ENCODE results near the gene NR2C2AP.
A peak's percentile ranks its signal among the peaks of the same experiment; 100 is the strongest.

Gene NR2C2AP

DNA sequence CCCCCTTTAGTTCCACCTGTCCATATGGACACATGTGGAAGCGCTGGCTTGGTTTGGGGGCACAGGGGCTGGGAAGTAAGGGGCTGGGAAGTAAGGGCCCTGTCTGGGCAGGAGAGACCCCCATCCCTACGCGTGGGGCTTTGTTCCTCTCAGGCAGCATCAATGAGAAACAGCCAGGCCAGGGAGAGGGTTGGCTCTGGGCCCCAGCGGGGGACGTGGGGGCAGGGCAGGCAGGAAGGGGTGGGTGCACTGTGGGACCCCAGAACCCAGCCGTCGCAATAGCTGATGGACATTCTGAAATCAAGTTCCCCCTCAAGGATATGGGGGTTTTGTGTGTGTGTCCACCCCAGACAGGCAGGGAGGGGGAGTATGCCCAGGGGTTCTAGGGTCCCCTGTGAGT, 9.7 kb upstream of the NR2C2AP start:
- Mint-ChIP-seq H3K36me3 (ENCODE audit: low read depth) (no peaks in the 10 kb centered on the region), H3K27me3 (ENCODE audit: low read depth) (peaks cover 89% of the 10 kb centered on the region), H3K9me3 (no peaks in the 10 kb centered on the region), H3K4me1 (no peaks in the 10 kb centered on the region), H3K4me3 (no peak overlapping the region), H3K27ac (no peak overlapping the region)
- TF ChIP-seq, protein P1, sequence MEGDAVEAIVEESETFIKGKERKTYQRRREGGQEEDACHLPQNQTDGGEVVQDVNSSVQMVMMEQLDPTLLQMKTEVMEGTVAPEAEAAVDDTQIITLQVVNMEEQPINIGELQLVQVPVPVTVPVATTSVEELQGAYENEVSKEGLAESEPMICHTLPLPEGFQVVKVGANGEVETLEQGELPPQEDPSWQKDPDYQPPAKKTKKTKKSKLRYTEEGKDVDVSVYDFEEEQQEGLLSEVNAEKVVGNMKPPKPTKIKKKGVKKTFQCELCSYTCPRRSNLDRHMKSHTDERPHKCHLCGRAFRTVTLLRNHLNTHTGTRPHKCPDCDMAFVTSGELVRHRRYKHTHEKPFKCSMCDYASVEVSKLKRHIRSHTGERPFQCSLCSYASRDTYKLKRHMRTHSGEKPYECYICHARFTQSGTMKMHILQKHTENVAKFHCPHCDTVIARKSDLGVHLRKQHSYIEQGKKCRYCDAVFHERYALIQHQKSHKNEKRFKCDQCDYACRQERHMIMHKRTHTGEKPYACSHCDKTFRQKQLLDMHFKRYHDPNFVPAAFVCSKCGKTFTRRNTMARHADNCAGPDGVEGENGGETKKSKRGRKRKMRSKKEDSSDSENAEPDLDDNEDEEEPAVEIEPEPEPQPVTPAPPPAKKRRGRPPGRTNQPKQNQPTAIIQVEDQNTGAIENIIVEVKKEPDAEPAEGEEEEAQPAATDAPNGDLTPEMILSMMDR (IDR thresholded peaks at IDR 0.05; ENCODE audit: unreplicated experiment in 3 of 3), result no peak

- Mint-ChIP-seq H3K4me3 (peak within 1 kb of the TSS in 1 of 3 experiments; percentile 31), H3K9me3 (no peaks in the 10 kb centered on the region), H3K27me3 (ENCODE audit: low read depth) (peaks cover 90% of the 10 kb centered on the region), H3K27ac (no peak within 1 kb of the TSS), H3K4me1 (no peaks in the 10 kb centered on the region), H3K36me3 (ENCODE audit: low read depth) (no peaks in the 10 kb centered on the region)
- TF ChIP-seq, protein P1 (IDR thresholded peaks at IDR 0.05; ENCODE audit: unreplicated experiment in 3 of 3), result no peak
Observed at GRCh38 chr19:19211499-19212420, 8.5 kb upstream of the NR2C2AP start, which contains the start of gene NCAN. TSS of gene NCAN (plus strand) at chr19:19211958. CDS start at chr19:19216954, 4,996 bp downstream.

DNA sequence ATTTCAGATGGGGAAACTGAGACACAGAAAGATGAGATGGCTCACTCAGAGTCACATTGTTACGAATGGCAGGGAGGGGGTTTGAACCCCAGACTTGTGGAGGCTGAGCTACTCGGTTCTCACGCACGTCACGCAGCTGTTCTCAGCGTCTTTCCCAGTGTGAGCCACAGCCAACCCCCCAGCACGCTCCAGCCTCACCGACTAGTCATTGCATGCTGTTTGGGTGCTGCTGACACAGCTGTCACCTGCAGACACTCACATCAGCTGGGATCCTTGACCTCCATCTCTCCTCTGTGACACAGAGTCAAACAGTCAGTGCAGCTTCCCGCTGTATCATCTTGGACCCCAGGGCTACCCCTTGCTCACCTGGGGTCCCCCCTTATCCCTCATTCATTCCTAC, 6.2 kb upstream of the NR2C2AP start:
- Mint-ChIP-seq H3K9me3 (no peaks in the 10 kb centered on the region), H3K27me3 (ENCODE audit: low read depth) (peaks cover 87% of the 10 kb centered on the region), H3K27ac (no peak overlapping the region), H3K4me3 (no peak overlapping the region), H3K36me3 (ENCODE audit: low read depth) (no peaks in the 10 kb centered on the region), H3K4me1 (no peaks in the 10 kb centered on the region)
- TF ChIP-seq, protein P1 (IDR thresholded peaks at IDR 0.05; ENCODE audit: unreplicated experiment in 3 of 3), result no peak

GRCh38 chr19:19207637-19208572, 4.7 kb upstream of the NR2C2AP start:
- TF ChIP-seq, protein P1 (IDR thresholded peaks at IDR 0.05; ENCODE audit: unreplicated experiment in 3 of 3), result no peak
- Mint-ChIP-seq H3K27me3 (ENCODE audit: low read depth) (peaks cover 72% of the 10 kb centered on the region), H3K36me3 (ENCODE audit: low read depth) (no peaks in the 10 kb centered on the region), H3K9me3 (no peaks in the 10 kb centered on the region), H3K4me1 (peaks cover 5% of the 10 kb centered on the region), H3K27ac (no peak overlapping the region), H3K4me3 (peak overlapping the region in 1 of 3 experiments; percentile 38)

DNA sequence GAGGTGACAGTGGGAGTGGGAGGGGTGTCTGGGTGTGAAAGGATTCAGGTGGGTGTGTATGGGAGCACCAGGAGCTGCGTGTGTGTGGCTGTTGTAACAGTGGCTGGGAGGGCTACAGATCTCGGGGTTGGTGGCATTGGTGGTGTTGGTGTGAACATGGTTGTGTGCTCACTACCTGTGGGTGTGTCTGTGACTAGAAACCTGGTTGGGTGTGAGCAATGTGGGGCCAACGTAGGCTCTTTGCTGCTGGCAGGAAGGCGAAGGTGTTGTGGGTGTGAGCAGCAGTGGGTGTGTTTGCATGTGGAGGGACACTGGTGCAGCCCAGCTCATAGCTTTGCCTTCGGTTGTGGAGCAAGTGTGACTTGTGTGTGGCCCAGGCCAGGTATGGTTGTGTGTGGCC, 3.7 kb upstream of the NR2C2AP start:
- Mint-ChIP-seq H3K27ac (no peak overlapping the region), H3K4me1 (peaks cover 13% of the 10 kb centered on the region), H3K27me3 (ENCODE audit: low read depth) (peaks cover 62% of the 10 kb centered on the region), H3K9me3 (no peaks in the 10 kb centered on the region), H3K36me3 (ENCODE audit: low read depth) (no peaks in the 10 kb centered on the region), H3K4me3 (peak overlapping the region in 1 of 3 experiments; percentile 38)
- TF ChIP-seq, protein P1 (IDR thresholded peaks at IDR 0.05; ENCODE audit: unreplicated experiment in 3 of 3), result no peak

All from nephron (organoid).